ENCODE data around the gene ANKRD33B.

ANKRD33B gene

GRCh38 chr5:10530601-10531320 is 33.1 kb upstream of the ANKRD33B start:
- H3K9me3 ChIP-seq (replicated peaks; ENCODE audit: insufficient read depth, low read length): no peaks in the 10 kb centered on the region
- no peak overlapping the region for H3K27ac ChIP-seq (ENCODE audit: low read length)
- no peaks in the 10 kb centered on the region for H3K9me2 ChIP-seq (replicated peaks; ENCODE audit: insufficient read depth, low read length)
- H2AFZ ChIP-seq (ENCODE audit: low read length): no peak overlapping the region
- no peak overlapping the region for H3K4me2 ChIP-seq (ENCODE audit: low read depth, low read length)
- H3K4me3 ChIP-seq (ENCODE audit: low read length): no peak overlapping the region
- no peaks in the 10 kb centered on the region for H3K79me2 ChIP-seq (ENCODE audit: low read length)
- 0 out of 2 replicates have a peak, but pooled peaks cover under 1% of the 10 kb centered on the region for H3K4me1 ChIP-seq (ENCODE audit: low read length)
- no peak overlapping the region for H3K9ac ChIP-seq (ENCODE audit: low read length)
- H4K20me1 ChIP-seq (ENCODE audit: insufficient read depth, low read length): no peaks in the 10 kb centered on the region
- no peaks in the 10 kb centered on the region for H3F3A ChIP-seq (ENCODE audit: insufficient read depth, low read length)
- no peaks in the 10 kb centered on the region for H3K27me3 ChIP-seq (replicated peaks; ENCODE audit: insufficient read depth, low read length)
- DNase-seq: no peak
- TF ChIP-seq EZH2 (optimal IDR thresholded peaks at IDR 0.05; ENCODE audit: low read depth, low read length): no peak
- no peak for TF ChIP-seq EZH2phosphoT487 (IDR thresholded peaks at IDR 0.05; ENCODE audit: low read length)
- TF ChIP-seq, protein P1, sequence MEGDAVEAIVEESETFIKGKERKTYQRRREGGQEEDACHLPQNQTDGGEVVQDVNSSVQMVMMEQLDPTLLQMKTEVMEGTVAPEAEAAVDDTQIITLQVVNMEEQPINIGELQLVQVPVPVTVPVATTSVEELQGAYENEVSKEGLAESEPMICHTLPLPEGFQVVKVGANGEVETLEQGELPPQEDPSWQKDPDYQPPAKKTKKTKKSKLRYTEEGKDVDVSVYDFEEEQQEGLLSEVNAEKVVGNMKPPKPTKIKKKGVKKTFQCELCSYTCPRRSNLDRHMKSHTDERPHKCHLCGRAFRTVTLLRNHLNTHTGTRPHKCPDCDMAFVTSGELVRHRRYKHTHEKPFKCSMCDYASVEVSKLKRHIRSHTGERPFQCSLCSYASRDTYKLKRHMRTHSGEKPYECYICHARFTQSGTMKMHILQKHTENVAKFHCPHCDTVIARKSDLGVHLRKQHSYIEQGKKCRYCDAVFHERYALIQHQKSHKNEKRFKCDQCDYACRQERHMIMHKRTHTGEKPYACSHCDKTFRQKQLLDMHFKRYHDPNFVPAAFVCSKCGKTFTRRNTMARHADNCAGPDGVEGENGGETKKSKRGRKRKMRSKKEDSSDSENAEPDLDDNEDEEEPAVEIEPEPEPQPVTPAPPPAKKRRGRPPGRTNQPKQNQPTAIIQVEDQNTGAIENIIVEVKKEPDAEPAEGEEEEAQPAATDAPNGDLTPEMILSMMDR (IDR thresholded peaks at IDR 0.05; ENCODE audit: low read length): no peak
- no peaks in the 10 kb centered on the region for H3K36me3 ChIP-seq (replicated peaks; ENCODE audit: insufficient read depth, low read length)

DNA sequence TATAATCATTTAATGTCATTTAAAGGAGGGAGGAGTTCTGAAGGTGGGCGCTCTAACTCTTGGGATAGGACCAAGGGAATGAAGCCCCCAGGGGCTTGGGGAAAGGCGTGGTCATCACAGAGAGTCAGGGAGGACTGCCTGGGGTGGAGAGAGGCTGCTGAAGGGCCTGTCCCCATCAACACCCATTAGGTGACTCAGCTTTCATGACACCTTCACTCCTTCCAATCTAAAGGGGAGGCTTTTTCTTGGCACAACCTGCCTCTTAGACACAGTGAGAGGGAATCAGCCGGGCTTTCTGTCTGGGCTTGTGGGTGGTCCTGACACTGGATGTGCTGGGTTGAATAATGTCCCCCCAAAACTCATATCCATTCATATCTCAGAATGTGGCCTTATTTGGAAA is 31.4 kb upstream of the ANKRD33B start:
- TF ChIP-seq EZH2 (optimal IDR thresholded peaks at IDR 0.05; ENCODE audit: low read depth, low read length): no peak
- no peak for TF ChIP-seq EZH2phosphoT487 (IDR thresholded peaks at IDR 0.05; ENCODE audit: low read length)
- TF ChIP-seq, protein P1 (IDR thresholded peaks at IDR 0.05; ENCODE audit: low read length): no peak
- no peaks in the 10 kb centered on the region for H3K9me3 ChIP-seq (replicated peaks; ENCODE audit: insufficient read depth, low read length)
- no peak for DNase-seq

DNA sequence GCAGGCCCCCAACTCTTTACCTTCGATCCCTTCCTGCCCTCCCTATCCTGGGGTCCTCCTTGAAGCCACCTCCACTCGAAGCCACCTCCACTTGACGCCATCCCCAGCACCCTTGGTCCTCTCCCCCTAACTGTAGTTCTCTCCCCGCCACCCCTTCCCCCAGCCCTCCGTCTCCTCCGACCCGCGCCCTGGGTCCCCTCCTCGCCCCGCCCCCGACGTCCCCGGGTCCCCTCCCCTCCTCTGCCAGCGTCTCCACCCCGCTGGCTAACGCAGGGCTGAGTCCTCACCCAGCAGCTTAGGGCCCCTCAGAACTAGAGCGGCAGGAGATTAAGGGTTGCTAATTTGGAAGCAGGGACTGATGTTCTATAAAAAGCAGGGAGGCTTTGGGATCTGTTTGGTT is 30.6 kb upstream of the ANKRD33B start:
- no peak overlapping the region for H3K27ac ChIP-seq (ENCODE audit: low read length)
- H3K4me1 ChIP-seq (ENCODE audit: low read length): peaks cover 14% of the 10 kb centered on the region
- H3K9ac ChIP-seq (ENCODE audit: low read length): no peak overlapping the region
- no peak for DNase-seq
- H3K4me2 ChIP-seq (ENCODE audit: low read depth, low read length): no peak overlapping the region
- H3K4me3 ChIP-seq (ENCODE audit: low read length): no peak overlapping the region
- H3K79me2 ChIP-seq (ENCODE audit: low read length): no peaks in the 10 kb centered on the region
- no peaks in the 10 kb centered on the region for H3K9me2 ChIP-seq (replicated peaks; ENCODE audit: insufficient read depth, low read length)
- H3K36me3 ChIP-seq (replicated peaks; ENCODE audit: insufficient read depth, low read length): no peaks in the 10 kb centered on the region
- no peak overlapping the region for H2AFZ ChIP-seq (ENCODE audit: low read length)
- H3K9me3 ChIP-seq (replicated peaks; ENCODE audit: insufficient read depth, low read length): no peaks in the 10 kb centered on the region
- TF ChIP-seq, protein P1 (IDR thresholded peaks at IDR 0.05; ENCODE audit: low read length): no peak
- TF ChIP-seq EZH2phosphoT487 (IDR thresholded peaks at IDR 0.05; ENCODE audit: low read length): no peak
- no peak for TF ChIP-seq EZH2 (optimal IDR thresholded peaks at IDR 0.05; ENCODE audit: low read depth, low read length)
- H3F3A ChIP-seq (ENCODE audit: insufficient read depth, low read length): peaks cover 7% of the 10 kb centered on the region; the same call in 1 of the 2 replicates
- H4K20me1 ChIP-seq (ENCODE audit: insufficient read depth, low read length): no peaks in the 10 kb centered on the region
- H3K27me3 ChIP-seq (replicated peaks; ENCODE audit: insufficient read depth, low read length): no peaks in the 10 kb centered on the region

More for the DNA sequence above, 31.4 kb upstream of the ANKRD33B start:
- H4K20me1 ChIP-seq (ENCODE audit: insufficient read depth, low read length): no peaks in the 10 kb centered on the region
- peaks cover 7% of the 10 kb centered on the region; the same call in 1 of the 2 replicates for H3F3A ChIP-seq (ENCODE audit: insufficient read depth, low read length)
- H2AFZ ChIP-seq (ENCODE audit: low read length): no peak overlapping the region
- H3K4me2 ChIP-seq (ENCODE audit: low read depth, low read length): no peak overlapping the region
- no peaks in the 10 kb centered on the region for H3K9me2 ChIP-seq (replicated peaks; ENCODE audit: insufficient read depth, low read length)
- no peak overlapping the region for H3K4me3 ChIP-seq (ENCODE audit: low read length)
- H3K27me3 ChIP-seq (replicated peaks; ENCODE audit: insufficient read depth, low read length): no peaks in the 10 kb centered on the region
- no peaks in the 10 kb centered on the region for H3K36me3 ChIP-seq (replicated peaks; ENCODE audit: insufficient read depth, low read length)
- H3K27ac ChIP-seq (ENCODE audit: low read length): no peak overlapping the region
- no peaks in the 10 kb centered on the region for H3K79me2 ChIP-seq (ENCODE audit: low read length)
- H3K9ac ChIP-seq (ENCODE audit: low read length): no peak overlapping the region
- peaks cover 9% of the 10 kb centered on the region for H3K4me1 ChIP-seq (ENCODE audit: low read length)

Data from MM.1S (cell line).